GM12873 (cell line): ENCODE measurements around the gene FRMPD1.

Experiments used
- CTCF ChIP-seq: IDR thresholded peaks from 2 replicates; pipeline ENCODE4 v1.5.1; 2012; ENCODE audit warnings: low read depth, mild to moderate bottlenecking, moderate library complexity, low read length, control low read depth; ENCODE audit not compliant: insufficient read depth; ENCODE audit errors: missing control alignments

Gene FRMPD1

GRCh38 chr9:37752642-37753488, 102.1 kb downstream of the FRMPD1 start:
- TF ChIP-seq CTCF: no peak

- no peak for TF ChIP-seq CTCF
Observed at GRCh38 chr9:37753489-37754190, 102.9 kb downstream of the FRMPD1 start, which contains the start of gene TRMT10B. Gene TRMT10B, plus strand, starts transcription at chr9:37753805. Its CDS starts 8,127 bp downstream, at chr9:37761932.

- TF ChIP-seq CTCF: no peak
Observed at GRCh38 chr9:37758747-37759146, 108.0 kb downstream of the FRMPD1 start.

- no peak for TF ChIP-seq CTCF
Observed at GRCh38 chr9:37760416-37761161, 109.8 kb downstream of the FRMPD1 start.

- no peak for TF ChIP-seq CTCF
Observed at GRCh38 chr9:37761511-37761910, 110.8 kb downstream of the FRMPD1 start.

GRCh38 chr9:37769306-37769705, 118.6 kb downstream of the FRMPD1 start:
- TF ChIP-seq CTCF: no peak

- no peak for TF ChIP-seq CTCF
Observed at GRCh38 chr9:37769995-37770394, 119.2 kb downstream of the FRMPD1 start.
